Activated naive CD8-positive, alpha-beta T cell treated with anti-CD3 and anti-CD28 coated beads, Interleukin-2, amount 10 ng/mL, durations not matched to agents 7 days and 5 days (primary cell): Measurements from ENCODE around the gene CDC42EP4. TPM values are rescaled to one million over a fixed set of nuclear protein-coding genes. Genes with fewer than 3 reads are reported as not detected.

Experiments
- ATAC-seq: fragments of 150-1000 bp; cut with Tn5 transposase; one replicate; pipeline ENCODE4 v1.10.0; 2021; ENCODE audit warnings: low read depth, moderate library complexity
- POLR2A ChIA-PET: fragments of 350-600 bp; sonication (Branson Sonifier 250); formaldehyde crosslinking; loops from one replicate; lab custom pipeline; 2021; ENCODE audit warnings: antibody characterized with exemption; lab: Charles Lee
- DNase-seq: peaks from one replicate; pipeline ENCODE4 v3.0.0; 2021
- H3K27ac Mint-ChIP-seq: one replicate; pipeline ENCODE4 v1.8.0; 2022; ENCODE audit warnings: mild to moderate bottlenecking, mixed read lengths
- H3K27me3 Mint-ChIP-seq: one replicate; pipeline ENCODE4 v1.8.0; 2022; ENCODE audit warnings: mild to moderate bottlenecking, moderate library complexity, mixed read lengths
- H3K36me3 Mint-ChIP-seq: one replicate; pipeline ENCODE4 v1.8.0; 2021; ENCODE audit warnings: mild to moderate bottlenecking, mixed read lengths
- H3K4me1 Mint-ChIP-seq: one replicate; pipeline ENCODE4 v1.8.0; 2021; ENCODE audit warnings: mixed read lengths
- H3K4me3 Mint-ChIP-seq: one replicate; pipeline ENCODE4 v1.8.0; 2022; ENCODE audit warnings: mild to moderate bottlenecking, moderate library complexity, mixed read lengths
- H3K9me3 Mint-ChIP-seq: one replicate; pipeline ENCODE4 v1.8.0; 2021; ENCODE audit warnings: mixed read lengths
- total RNA-seq, 2 experiments: library from RNA; stranded (reverse); gene quantifications; one replicate each; pipeline ENCODE4 v1.2.3, GENCODE V29; 2021

Gene CDC42EP4
- total RNA-seq, 2 experiments from 2014 or later: 1.5 to 2.7 TPM

GRCh38 chr17:73282629-73283028 is 29.2 kb downstream of the CDC42EP4 start:
- H3K36me3 Mint-ChIP-seq: no peaks in the 10 kb centered on the region
- POLR2A ChIA-PET: interaction anchor here (0.7 kb wide), 1 partner anchor 17 kb away, joined by 3 read pairs; no protein-coding TSS in a partner anchor
- no peak overlapping the region for H3K4me3 Mint-ChIP-seq
- H3K27me3 Mint-ChIP-seq: peaks cover 3% of the 10 kb centered on the region
- DNase-seq: no peak
- H3K9me3 Mint-ChIP-seq: no peaks in the 10 kb centered on the region
- H3K27ac Mint-ChIP-seq: no peak overlapping the region
- no peak for ATAC-seq
- H3K4me1 Mint-ChIP-seq: no peaks in the 10 kb centered on the region

GRCh38 chr17:73281928-73282327 is 29.9 kb downstream of the CDC42EP4 start:
- Mint-ChIP-seq H3K9me3 (no peaks in the 10 kb centered on the region), H3K4me3 (no peak overlapping the region), H3K27me3 (peaks cover 3% of the 10 kb centered on the region)

GRCh38 chr17:73280191-73280590 is 31.6 kb downstream of the CDC42EP4 start:
- DNase-seq (no peak), ATAC-seq (no peak)
- Mint-ChIP-seq H3K4me1 (no peaks in the 10 kb centered on the region), H3K9me3 (no peaks in the 10 kb centered on the region), H3K27me3 (peaks cover 3% of the 10 kb centered on the region), H3K4me3 (no peak overlapping the region), H3K36me3 (no peaks in the 10 kb centered on the region), H3K27ac (no peak overlapping the region)
- POLR2A ChIA-PET: no interaction called here

More at GRCh38 chr17:73281928-73282327, 29.9 kb downstream of the CDC42EP4 start:
- no peak overlapping the region for H3K27ac Mint-ChIP-seq
- ATAC-seq (no peak), DNase-seq (no peak)
- no peaks in the 10 kb centered on the region for H3K4me1 Mint-ChIP-seq
- POLR2A ChIA-PET: no interaction called here
- no peaks in the 10 kb centered on the region for H3K36me3 Mint-ChIP-seq

- H3K36me3 Mint-ChIP-seq: no peaks in the 10 kb centered on the region
- H3K27me3 Mint-ChIP-seq: peaks cover 3% of the 10 kb centered on the region
- POLR2A ChIA-PET: no interaction called here
- H3K4me3 Mint-ChIP-seq: no peak overlapping the region
- ATAC-seq (no peak), DNase-seq (no peak)
- H3K4me1 Mint-ChIP-seq: no peaks in the 10 kb centered on the region
- H3K9me3 Mint-ChIP-seq: no peaks in the 10 kb centered on the region
- no peak overlapping the region for H3K27ac Mint-ChIP-seq
Observed at GRCh38 chr17:73279704-73280103, 32.1 kb downstream of the CDC42EP4 start.

GRCh38 chr17:73278465-73279453 is 33.0 kb downstream of the CDC42EP4 start:
- no peaks in the 10 kb centered on the region for H3K4me1 Mint-ChIP-seq
- ATAC-seq: no peak
- DNase-seq: no peak
- POLR2A ChIA-PET: no interaction called here
- no peak overlapping the region for H3K4me3 Mint-ChIP-seq
- H3K27ac Mint-ChIP-seq: no peak overlapping the region
- H3K27me3 Mint-ChIP-seq: peaks cover 3% of the 10 kb centered on the region
- no peaks in the 10 kb centered on the region for H3K9me3 Mint-ChIP-seq
- H3K36me3 Mint-ChIP-seq: no peaks in the 10 kb centered on the region

GRCh38 chr17:73278049-73278464 is 33.7 kb downstream of the CDC42EP4 start:
- Mint-ChIP-seq H3K36me3 (no peaks in the 10 kb centered on the region), H3K9me3 (no peaks in the 10 kb centered on the region), H3K27ac (no peak overlapping the region), H3K4me3 (no peak overlapping the region), H3K4me1 (no peaks in the 10 kb centered on the region), H3K27me3 (peaks cover 3% of the 10 kb centered on the region)
- ATAC-seq (no peak), DNase-seq (no peak)
- POLR2A ChIA-PET: no interaction called here

GRCh38 chr17:73274490-73274889 is 37.3 kb downstream of the CDC42EP4 start:
- Mint-ChIP-seq H3K9me3 (no peaks in the 10 kb centered on the region), H3K27me3 (no peaks in the 10 kb centered on the region), H3K36me3 (no peaks in the 10 kb centered on the region), H3K4me3 (no peak overlapping the region), H3K4me1 (no peaks in the 10 kb centered on the region), H3K27ac (no peak overlapping the region)
- DNase-seq: no peak
- ATAC-seq: no peak
- POLR2A ChIA-PET: no interaction called here

- ATAC-seq (no peak), DNase-seq (no peak)
- no peak overlapping the region for H3K27ac Mint-ChIP-seq
- H3K4me1 Mint-ChIP-seq: no peaks in the 10 kb centered on the region
- H3K36me3 Mint-ChIP-seq: no peaks in the 10 kb centered on the region
- H3K27me3 Mint-ChIP-seq: no peaks in the 10 kb centered on the region
- POLR2A ChIA-PET: no interaction called here
- H3K9me3 Mint-ChIP-seq: no peaks in the 10 kb centered on the region
- no peak overlapping the region for H3K4me3 Mint-ChIP-seq
Observed at GRCh38 chr17:73272906-73273218, 38.9 kb downstream of the CDC42EP4 start.

GRCh38 chr17:73271072-73271471 is 40.7 kb downstream of the CDC42EP4 start:
- H3K9me3 Mint-ChIP-seq: no peaks in the 10 kb centered on the region
- DNase-seq (no peak), ATAC-seq (no peak)
- POLR2A ChIA-PET: no interaction called here
- H3K4me1 Mint-ChIP-seq: no peaks in the 10 kb centered on the region
- no peaks in the 10 kb centered on the region for H3K27me3 Mint-ChIP-seq
- H3K27ac Mint-ChIP-seq: no peak overlapping the region
- no peak overlapping the region for H3K4me3 Mint-ChIP-seq
- no peaks in the 10 kb centered on the region for H3K36me3 Mint-ChIP-seq

GRCh38 chr17:73269791-73270190 is 42.0 kb downstream of the CDC42EP4 start:
- Mint-ChIP-seq H3K36me3 (no peaks in the 10 kb centered on the region), H3K27me3 (no peaks in the 10 kb centered on the region), H3K9me3 (no peaks in the 10 kb centered on the region), H3K27ac (no peak overlapping the region), H3K4me3 (no peak overlapping the region), H3K4me1 (no peaks in the 10 kb centered on the region)
- DNase-seq: no peak
- ATAC-seq: no peak
- POLR2A ChIA-PET: no interaction called here

- Mint-ChIP-seq H3K27me3 (no peaks in the 10 kb centered on the region), H3K27ac (no peak overlapping the region), H3K9me3 (no peaks in the 10 kb centered on the region), H3K4me3 (no peak overlapping the region), H3K4me1 (no peaks in the 10 kb centered on the region), H3K36me3 (no peaks in the 10 kb centered on the region)
- no peak for DNase-seq
- POLR2A ChIA-PET: no interaction called here
- ATAC-seq: no peak
Observed at GRCh38 chr17:73269329-73269615, 42.5 kb downstream of the CDC42EP4 start.

GRCh38 chr17:73268582-73269328 is 43.0 kb downstream of the CDC42EP4 start:
- H3K4me1 Mint-ChIP-seq: no peaks in the 10 kb centered on the region
- ATAC-seq (no peak), DNase-seq (no peak)
- H3K9me3 Mint-ChIP-seq: no peaks in the 10 kb centered on the region
- POLR2A ChIA-PET: no interaction called here
- no peaks in the 10 kb centered on the region for H3K27me3 Mint-ChIP-seq
- no peaks in the 10 kb centered on the region for H3K36me3 Mint-ChIP-seq
- no peak overlapping the region for H3K4me3 Mint-ChIP-seq
- H3K27ac Mint-ChIP-seq: no peak overlapping the region

- DNase-seq: no peak
- Mint-ChIP-seq H3K4me1 (no peaks in the 10 kb centered on the region), H3K27ac (no peak overlapping the region), H3K36me3 (no peaks in the 10 kb centered on the region), H3K9me3 (no peaks in the 10 kb centered on the region), H3K27me3 (no peaks in the 10 kb centered on the region), H3K4me3 (no peak overlapping the region)
- ATAC-seq: no peak
- POLR2A ChIA-PET: interaction anchor here (0.6 kb wide), 1 partner anchor 299 kb away, joined by 3 read pairs; no protein-coding TSS in a partner anchor
Observed at GRCh38 chr17:73267648-73268537, 43.9 kb downstream of the CDC42EP4 start.
